H7 (cell line): ENCODE results near the gene BTBD16. TPM values are rescaled to one million over a fixed set of nuclear protein-coding genes. Genes with fewer than 3 reads are reported as not detected.

Experiments
- DNase-seq: peaks from one replicate; pipeline ENCODE4 v3.0.0; 2012
- H3K27me3 ChIP-seq: 2 replicates; pipeline ENCODE4 v1.6.0; 2011; ENCODE audit warnings: mild to moderate bottlenecking, low read length; ENCODE audit not compliant: control insufficient read depth, insufficient read depth
- H3K36me3 ChIP-seq: replicated peaks from 2 replicates; pipeline ENCODE4 v1.5.1; 2011; ENCODE audit warnings: low read length; ENCODE audit not compliant: control insufficient read depth, insufficient read depth
- H3K4me3 ChIP-seq: 2 replicates; pipeline ENCODE4 v1.5.1; 2011; ENCODE audit warnings: low read depth, mild to moderate bottlenecking, control low read depth, low read length, moderate library complexity; ENCODE audit not compliant: insufficient read depth
- total RNA-seq: library from RNA; depleted of rRNA; stranded (reverse); fragments of >200 nt; shearing (Covaris generic); gene quantifications from 2 replicates; pipeline ENCODE4 v1.2.3, GENCODE V29; 2014

BTBD16 gene
- total RNA-seq, 1 experiment from 2014 or later = 0.42 TPM

DNA sequence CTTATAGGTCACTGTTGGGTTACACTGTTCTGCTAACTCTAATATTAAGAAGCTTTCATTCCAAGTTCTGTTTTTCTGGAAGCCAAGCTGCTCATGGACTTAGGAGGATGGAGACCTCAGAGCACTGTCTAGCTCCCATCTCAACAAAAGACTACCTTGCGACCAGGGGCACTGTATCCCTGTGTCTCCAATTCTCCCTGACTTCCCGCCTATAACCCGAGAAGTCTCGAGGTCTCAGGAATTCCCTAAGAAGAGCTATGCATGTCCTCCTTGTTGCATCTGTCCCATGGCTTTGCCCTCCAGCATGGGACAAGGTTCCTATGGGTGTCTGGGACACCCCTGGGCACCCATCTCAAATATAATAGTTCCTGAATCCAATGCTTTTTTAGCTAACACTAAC, 31.2 kb downstream of the BTBD16 start:
- Histone ChIP-seq H3K27me3 (no peaks in the 10 kb centered on the region), H3K4me3 (no peak overlapping the region), H3K36me3 (no peaks in the 10 kb centered on the region)
- no peak for DNase-seq

DNA sequence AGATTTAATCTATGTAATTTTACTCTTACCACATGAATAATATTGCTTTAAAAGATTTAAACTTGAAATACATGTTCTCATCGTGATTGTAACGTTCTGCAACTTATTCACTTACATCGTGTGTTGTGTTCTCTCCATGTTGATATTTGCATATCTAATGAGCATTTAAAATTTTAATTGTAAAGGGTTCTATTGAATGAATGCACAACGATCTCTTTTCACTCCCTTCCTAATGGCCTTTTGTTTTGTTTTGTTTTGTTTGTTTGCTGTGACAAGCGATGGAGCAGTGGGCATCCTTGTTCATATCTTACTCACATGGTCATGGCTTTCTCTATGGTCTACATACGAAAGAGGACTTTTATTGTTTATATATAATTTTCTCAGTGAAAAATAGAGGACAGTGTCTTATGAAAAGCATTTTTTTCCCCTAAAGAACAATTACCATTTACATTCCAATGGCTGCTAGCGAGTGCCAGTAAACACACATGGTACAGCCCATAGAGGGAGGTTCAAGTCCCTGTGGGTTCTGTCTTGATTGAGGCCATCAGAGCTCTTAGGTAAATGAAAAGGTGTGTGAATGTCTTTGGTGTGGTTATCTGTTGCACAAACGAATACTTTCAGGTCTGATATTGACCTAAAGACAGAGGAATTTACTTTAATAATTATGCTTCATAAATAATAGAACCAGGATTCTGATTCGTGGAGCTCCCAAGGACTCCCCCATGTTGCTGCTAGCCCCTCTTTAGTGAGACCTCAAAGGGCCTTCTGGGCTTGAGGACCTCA, 32.4 kb downstream of the BTBD16 start:
- Histone ChIP-seq H3K27me3 (no peaks in the 10 kb centered on the region), H3K4me3 (no peak overlapping the region), H3K36me3 (no peaks in the 10 kb centered on the region)
- DNase-seq = no peak

DNA sequence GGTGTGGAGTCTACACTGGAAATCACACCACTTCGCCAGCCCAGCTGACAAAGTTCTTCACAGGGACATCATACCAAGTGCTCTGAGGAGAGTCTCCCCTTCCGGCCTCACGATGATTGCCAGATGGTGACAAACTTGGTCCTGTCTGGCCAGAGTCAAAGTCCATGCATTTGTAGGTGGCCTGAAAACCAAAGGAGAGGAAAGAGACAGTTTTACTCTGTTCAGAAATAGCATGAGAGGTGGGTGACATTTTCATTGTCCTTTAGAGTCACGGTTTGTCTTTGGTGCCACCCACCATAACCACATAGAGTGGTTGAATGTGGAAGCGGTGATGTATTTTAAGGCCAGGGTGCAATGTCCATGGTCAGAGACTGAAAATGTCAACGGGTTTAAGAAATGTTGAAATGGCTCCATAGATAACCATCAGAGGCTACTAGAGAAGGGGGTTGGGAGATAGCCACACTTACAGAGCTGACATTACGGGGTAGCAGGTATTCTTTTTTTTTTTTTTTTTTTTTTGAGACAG, 33.0 kb downstream of the BTBD16 start:
- no peak for DNase-seq
- Histone ChIP-seq H3K27me3 (no peaks in the 10 kb centered on the region), H3K36me3 (no peaks in the 10 kb centered on the region), H3K4me3 (no peak overlapping the region)

DNA sequence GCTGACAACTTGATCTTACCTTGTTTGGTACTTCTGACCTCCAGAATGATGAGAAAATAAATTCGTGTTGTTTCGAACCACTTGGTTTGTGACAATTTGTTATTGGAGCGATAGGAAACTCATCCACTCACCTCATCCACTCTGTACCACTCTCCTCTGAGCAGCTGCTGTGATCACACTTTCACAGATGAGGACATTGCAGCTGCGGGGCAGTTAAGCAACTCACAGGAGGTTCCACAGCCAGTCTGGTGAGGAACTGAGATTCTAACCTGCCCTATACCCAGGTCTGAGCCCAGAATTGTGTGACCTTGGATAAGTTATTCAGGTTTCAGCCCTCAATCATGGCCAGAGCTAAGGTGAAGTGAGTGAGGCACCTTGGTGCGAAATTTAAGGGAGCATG, 35.2 kb downstream of the BTBD16 start:
- Histone ChIP-seq H3K4me3 (no peak overlapping the region), H3K36me3 (no peaks in the 10 kb centered on the region), H3K27me3 (no peaks in the 10 kb centered on the region)
- DNase-seq = no peak

DNA sequence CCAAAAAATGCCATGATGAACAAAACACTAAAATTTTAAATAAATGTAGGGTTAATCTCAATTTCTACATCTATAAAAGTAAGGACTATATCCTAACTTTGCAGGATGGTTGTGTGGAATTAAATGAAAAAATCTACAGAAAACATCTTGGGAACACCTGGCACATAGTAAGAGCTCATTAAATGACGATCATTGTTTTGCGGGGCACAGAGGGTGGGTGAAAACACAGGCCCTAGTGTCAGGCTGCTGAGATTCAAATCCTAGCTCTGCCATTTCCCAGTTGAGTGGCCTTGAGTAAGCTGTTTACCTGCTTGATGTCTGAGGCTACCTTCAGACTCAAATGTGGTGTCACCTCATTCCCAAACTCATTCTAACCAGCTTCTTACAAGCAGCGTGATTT, 35.6 kb downstream of the BTBD16 start:
- no peaks in the 10 kb centered on the region for H3K27me3 ChIP-seq
- no peak overlapping the region for H3K4me3 ChIP-seq
- H3K36me3 ChIP-seq = no peaks in the 10 kb centered on the region
- no peak for DNase-seq

DNA sequence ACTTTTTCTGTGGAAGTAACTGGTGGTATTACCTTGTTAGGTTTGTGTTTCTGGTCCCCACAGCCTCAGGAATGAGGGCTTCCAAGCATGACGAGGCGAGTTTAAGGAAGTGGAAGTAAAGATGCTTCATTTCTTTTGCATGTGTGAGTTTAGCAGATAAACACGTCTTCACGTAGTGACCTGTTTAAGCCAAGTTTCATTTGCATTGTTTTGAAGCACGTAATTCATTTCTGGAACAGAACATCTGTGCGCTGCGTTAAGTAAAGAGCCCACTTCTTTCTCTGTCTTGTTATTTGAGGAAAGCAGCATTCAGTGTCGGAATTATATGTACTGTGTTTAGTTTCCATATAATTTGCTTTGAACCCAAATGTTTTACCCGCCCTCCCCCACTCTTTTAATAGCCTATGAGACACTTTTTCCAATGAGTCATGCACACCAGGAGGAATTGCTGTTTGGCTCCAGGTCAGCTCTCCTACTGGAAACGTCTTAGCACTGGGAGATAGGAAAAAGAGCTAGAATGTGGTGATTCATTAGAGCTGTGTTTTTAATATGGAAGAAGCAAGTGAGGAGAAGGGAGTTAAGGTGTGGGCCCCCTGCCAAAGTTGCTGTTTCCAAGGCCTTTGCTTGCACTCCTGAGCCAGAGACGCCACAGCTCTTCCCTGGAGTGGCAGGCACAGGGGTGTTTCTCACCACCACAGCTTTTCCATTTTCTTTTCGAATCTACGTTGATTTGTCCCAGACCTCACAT, 36.7 kb downstream of the BTBD16 start:
- Histone ChIP-seq H3K27me3 (no peaks in the 10 kb centered on the region), H3K36me3 (no peaks in the 10 kb centered on the region), H3K4me3 (no peak overlapping the region)
- DNase-seq = no peak

DNA sequence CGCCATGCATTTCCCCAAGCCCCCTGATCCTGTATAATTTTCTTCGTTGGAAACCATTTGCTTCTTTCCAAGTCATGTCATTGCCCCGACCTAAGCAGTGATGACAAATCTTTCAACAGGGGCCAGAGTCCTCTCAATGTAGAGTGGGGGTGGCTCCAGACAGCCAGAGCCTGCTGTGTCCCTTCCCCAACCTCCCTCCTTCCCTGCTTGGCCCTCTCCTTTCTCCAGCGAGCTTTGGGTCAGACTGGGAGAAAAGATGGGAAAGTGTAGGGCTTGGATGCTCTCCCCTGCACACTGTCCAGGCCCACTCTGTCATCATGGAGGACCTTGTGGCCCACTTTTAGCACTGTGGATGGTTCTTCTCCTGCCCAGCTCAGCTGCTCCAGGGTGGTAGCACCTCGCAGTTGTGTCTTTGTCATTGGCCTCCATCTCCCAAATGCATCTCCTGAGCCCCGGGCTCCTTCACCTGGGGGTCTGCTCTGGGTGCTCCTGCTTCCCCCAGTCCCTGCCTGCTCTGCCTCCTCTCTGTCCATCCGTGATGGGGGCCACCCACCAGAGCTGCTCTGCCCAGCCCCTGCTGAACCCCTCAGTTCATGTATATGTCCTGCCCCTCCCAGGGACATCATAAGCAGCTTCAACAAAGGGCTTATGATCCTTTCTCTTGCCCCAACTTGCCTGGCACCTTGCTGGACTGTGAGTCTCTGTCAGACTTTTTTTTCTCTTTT, 37.5 kb downstream of the BTBD16 start:
- Histone ChIP-seq H3K4me3 (no peak overlapping the region), H3K36me3 (no peaks in the 10 kb centered on the region), H3K27me3 (no peaks in the 10 kb centered on the region)
- DNase-seq = no peak

DNA sequence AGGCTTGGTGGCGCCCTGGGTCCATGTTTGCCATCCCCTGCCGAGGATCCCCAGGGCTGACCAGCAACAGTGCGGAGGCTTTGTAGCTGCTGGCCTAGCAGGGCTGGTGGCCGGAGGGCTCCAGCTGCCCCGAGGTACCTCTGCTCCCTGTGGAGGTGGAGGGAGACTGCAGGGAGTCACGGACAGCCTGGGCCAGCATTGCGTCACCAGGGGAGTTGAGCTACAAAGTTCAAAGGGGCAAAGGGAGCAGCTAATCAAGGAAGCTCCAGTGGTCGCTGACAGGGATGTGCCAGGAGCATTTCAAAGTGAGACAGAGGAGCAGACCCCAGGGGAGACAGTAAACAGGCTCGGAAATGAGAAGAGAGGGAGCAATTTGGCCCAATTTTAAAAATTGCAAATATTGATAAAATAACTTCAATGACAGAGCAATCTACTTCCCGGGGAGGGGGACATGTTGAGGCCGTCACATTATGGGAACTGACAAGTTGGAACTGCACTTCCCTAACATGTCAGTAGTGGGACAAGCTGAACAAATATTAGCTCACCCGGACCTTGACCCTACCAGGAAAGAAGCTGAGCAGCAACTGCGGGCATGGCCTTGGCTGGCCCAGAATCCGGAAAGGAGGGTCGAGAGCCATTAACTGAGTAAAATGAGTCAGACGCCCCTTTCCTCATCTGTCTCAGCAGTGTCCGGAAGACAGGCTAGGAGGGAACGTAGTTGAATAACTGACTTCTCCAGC, 39.4 kb downstream of the BTBD16 start:
- Histone ChIP-seq H3K27me3 (no peaks in the 10 kb centered on the region), H3K36me3 (no peaks in the 10 kb centered on the region), H3K4me3 (no peak overlapping the region)
- DNase-seq = peak; percentile 57

DNA sequence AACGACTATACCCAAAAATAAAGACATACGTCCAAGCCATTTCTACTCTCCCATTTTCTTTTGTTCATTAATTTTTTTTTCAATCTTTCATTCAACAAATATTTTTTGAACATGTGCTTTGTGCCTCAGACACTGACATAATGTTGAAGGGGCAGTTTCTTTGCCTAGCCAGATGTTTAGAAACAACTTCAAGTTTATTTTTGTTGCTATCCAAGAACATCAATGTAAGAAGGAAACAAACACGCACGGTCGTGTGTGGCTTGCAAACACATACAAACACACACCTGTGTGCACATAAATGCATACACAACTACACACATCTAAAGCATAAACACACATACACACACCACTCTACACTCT, 39.9 kb downstream of the BTBD16 start:
- no peaks in the 10 kb centered on the region for H3K36me3 ChIP-seq
- H3K4me3 ChIP-seq = no peak overlapping the region
- DNase-seq = no peak
- no peaks in the 10 kb centered on the region for H3K27me3 ChIP-seq

DNA sequence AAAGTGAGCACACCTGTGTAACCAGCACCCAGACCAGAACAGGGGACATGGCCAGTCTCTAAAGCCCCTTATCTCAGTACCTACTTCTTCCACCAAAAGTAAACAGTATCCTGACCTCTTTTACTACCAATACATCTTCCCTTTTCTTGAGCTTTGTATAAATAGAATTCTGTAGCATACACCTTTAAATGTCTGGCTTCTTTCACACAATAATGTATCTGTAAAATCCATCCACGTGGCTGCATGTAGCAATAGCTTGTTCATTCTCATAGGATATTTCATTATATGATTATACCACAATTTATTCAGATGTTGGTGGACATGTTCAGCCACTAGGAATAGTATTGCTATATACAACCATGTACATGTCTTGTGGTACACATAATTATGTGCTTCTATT, 40.6 kb downstream of the BTBD16 start:
- no peaks in the 10 kb centered on the region for H3K36me3 ChIP-seq
- DNase-seq = no peak
- H3K4me3 ChIP-seq = no peak overlapping the region
- no peaks in the 10 kb centered on the region for H3K27me3 ChIP-seq

DNA sequence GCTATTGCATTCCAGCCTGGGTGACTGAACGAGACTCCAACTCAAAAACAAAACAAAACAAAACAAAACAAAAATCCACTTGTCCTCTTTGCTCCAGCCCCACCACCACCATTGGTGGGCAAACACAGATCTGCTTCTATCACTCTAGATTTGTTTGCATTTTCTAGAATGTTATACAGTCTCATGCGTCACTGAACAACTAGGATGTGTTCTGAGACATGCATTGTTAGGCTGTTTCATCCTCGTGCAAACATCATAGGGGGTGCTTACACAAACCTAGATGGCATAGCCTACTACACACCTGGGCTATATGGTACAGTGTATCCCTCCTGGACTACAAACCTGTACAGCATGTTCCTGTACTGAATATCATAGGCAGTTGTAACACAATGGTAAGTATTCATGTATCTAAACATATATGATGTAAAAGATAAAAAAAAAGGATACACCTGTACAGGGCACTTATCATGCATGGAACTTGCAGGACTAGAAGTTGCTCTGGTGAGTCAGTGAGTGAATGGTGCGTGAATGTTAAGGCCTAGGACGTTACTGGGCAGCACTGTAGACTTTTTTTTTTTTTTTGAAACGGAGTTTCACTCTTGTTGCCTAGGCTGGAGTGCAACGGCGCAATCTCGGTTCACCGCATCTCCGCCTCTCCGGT, 45.3 kb downstream of the BTBD16 start:
- no peak overlapping the region for H3K4me3 ChIP-seq

DNA sequence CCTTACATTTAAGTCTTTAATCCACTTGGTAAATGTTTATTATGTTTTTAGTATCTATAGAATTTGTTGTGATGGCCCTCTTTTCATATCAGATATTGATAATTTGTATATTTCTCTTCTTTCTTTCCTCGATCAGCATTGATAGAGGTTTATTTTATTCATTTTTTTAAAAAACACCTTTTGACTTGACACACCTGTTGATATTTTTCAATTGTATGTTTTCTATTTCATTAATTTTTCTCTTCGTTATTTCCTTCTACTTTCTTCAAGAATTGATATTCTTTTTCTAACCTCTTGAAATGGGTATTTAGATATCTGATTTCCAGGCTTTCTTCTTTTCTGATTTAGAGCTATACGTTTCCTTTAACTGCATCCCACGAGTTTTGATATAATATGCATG, 50.9 kb downstream of the BTBD16 start:
- Histone ChIP-seq H3K27me3 (no peaks in the 10 kb centered on the region), H3K36me3 (no peaks in the 10 kb centered on the region), H3K4me3 (no peak overlapping the region)
- DNase-seq = no peak

More for the DNA sequence above, 45.3 kb downstream of the BTBD16 start:
- no peak for DNase-seq
- Histone ChIP-seq H3K27me3 (no peaks in the 10 kb centered on the region), H3K36me3 (no peaks in the 10 kb centered on the region)

DNA sequence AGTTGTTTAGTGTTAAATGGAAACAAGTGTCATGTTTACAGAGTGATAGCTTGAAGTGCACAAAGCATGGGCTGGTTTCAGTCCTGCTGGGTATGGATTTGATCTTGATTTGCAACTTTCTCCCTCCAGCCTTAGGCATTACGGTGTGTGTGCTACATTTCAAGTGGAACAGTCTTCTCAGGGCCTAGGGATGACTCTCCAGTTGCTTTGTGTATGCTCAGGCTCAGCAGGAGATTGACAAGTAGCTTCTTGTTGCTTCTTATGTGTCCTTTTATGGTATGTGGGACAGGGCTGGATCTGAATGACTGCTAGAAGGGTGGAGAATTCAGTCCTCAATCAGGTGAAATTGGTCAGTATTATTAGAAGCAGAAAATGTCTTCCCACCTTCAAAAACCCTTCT, 52.1 kb downstream of the BTBD16 start:
- H3K27me3 ChIP-seq = no peaks in the 10 kb centered on the region
- no peak overlapping the region for H3K4me3 ChIP-seq
- no peaks in the 10 kb centered on the region for H3K36me3 ChIP-seq
- DNase-seq = no peak
